ENCODE measurements around the gene MRGPRE. TPM values are rescaled to one million over a fixed set of nuclear protein-coding genes. Genes with fewer than 3 reads are reported as not detected.

Gene MRGPRE
- total RNA-seq, 1 experiment from 2014 or later: not detected

DNA sequence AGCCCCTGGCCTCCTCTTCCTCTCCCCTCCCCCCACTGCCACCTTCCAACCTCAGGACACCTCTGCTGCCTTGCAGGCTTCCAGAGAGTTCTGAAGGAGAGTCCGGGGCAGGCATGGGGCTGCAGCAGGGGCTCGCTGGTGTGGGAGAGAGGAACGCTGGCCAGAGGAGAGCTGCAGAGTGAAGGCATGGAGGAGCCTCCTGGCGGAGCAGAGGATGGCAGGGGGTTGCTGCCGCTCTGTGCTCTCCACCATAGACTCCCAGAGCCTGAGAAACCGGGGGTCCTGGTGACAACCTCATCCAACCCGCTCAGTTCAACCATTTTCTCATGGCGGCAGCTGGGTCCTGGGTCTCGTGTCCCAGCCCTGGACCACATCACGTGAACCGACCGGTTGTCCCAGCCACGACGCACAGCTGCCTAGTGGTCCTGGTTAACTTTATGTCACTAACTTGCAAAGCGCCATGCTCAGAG lies 31.1 kb downstream of the MRGPRE start:
- ATAC-seq: no peak
- no peak overlapping the region for H3K27ac ChIP-seq (ENCODE audit: low read length)
- H2AFZ ChIP-seq (ENCODE audit: low read length): no peak overlapping the region
- H3F3A ChIP-seq (ENCODE audit: low read length, unreplicated experiment): no peaks in the 10 kb centered on the region
- H3K9me3 ChIP-seq (ENCODE audit: low read length): no peaks in the 10 kb centered on the region
- no TSS peak for BruUV-seq (replicated peaks)
- TF ChIP-seq EZH2phosphoT487 (IDR thresholded peaks at IDR 0.05; ENCODE audit: borderline replicate concordance, low read length): no peak
- no peak overlapping the region for H3K4me2 ChIP-seq (ENCODE audit: low read length)
- H3K79me2 ChIP-seq (ENCODE audit: low read length): no peaks in the 10 kb centered on the region
- ChIA-PET POLR2A (ENCODE audit: unreplicated experiment) (no interaction called here), CTCF (no interaction called here)
- H3K9ac ChIP-seq (ENCODE audit: low read length): no peak overlapping the region
- H3K4me1 ChIP-seq (ENCODE audit: insufficient read depth, low read length): no peaks in the 10 kb centered on the region
- no peak for DNase-seq
- no peak overlapping the region for H3K4me3 ChIP-seq (ENCODE audit: low read length)
- H3K9me2 ChIP-seq (replicated peaks; ENCODE audit: low read length): no peaks in the 10 kb centered on the region
- H3K36me3 ChIP-seq (ENCODE audit: low read depth, low read length): no peaks in the 10 kb centered on the region
- peaks cover 33% of the 10 kb centered on the region for H3K27me3 ChIP-seq (ENCODE audit: low read length)
- H4K20me1 ChIP-seq (ENCODE audit: low read length): no peaks in the 10 kb centered on the region
- intact Hi-C loops (cut with micrococcal nuclease): no loop called here

DNA sequence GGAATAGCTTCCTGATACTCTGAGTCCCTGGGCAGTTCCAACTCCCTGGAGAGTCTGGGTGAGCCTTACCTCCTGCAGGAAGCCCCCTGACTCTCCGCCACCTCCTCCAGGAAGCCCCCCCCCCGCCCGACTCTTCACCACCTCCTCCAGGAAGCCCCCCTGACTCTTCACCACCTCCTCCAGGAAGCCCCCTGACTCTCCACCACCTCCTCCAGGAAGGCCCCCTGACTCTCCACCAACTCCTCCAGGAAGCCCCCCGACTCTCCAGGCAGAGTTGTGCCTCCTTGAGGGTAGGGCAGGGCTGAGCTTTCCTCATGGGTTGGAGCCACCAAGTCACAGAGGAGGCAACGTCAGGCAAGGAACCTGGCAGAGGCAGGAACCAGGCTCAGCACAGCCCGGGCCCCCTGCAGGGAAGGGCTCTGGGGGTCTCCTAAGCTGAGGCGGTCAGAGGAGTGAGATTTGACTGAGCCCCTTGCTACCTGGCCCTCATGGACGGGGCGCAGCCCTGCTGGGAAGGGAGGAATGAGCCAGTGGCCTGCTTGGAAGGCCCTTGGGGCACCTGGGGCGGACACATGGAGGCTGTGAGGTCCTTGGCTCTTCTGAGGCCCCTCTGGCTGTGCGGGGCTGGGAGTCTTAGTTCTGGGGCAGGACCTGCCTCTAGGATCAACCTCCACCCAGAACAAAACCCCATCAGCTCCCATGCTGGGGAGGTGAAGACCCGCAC lies 31.7 kb downstream of the MRGPRE start:
- Histone ChIP-seq H4K20me1 (ENCODE audit: low read length) (no peaks in the 10 kb centered on the region), H3K4me1 (ENCODE audit: insufficient read depth, low read length) (no peaks in the 10 kb centered on the region), H3K36me3 (ENCODE audit: low read depth, low read length) (no peaks in the 10 kb centered on the region), H2AFZ (ENCODE audit: low read length) (no peak overlapping the region), H3K4me2 (ENCODE audit: low read length) (no peak overlapping the region), H3F3A (ENCODE audit: low read length, unreplicated experiment) (no peaks in the 10 kb centered on the region), H3K9me2 (replicated peaks; ENCODE audit: low read length) (no peaks in the 10 kb centered on the region), H3K27me3 (ENCODE audit: low read length) (peaks cover 33% of the 10 kb centered on the region), H3K9ac (ENCODE audit: low read length) (no peak overlapping the region), H3K27ac (ENCODE audit: low read length) (no peak overlapping the region), H3K9me3 (ENCODE audit: low read length) (no peaks in the 10 kb centered on the region), H3K79me2 (ENCODE audit: low read length) (no peaks in the 10 kb centered on the region), H3K4me3 (ENCODE audit: low read length) (no peak overlapping the region)
- no TSS peak for BruUV-seq (replicated peaks)
- TF ChIP-seq EZH2phosphoT487 (IDR thresholded peaks at IDR 0.05; ENCODE audit: borderline replicate concordance, low read length): no peak
- TF ChIP-seq, protein P1, sequence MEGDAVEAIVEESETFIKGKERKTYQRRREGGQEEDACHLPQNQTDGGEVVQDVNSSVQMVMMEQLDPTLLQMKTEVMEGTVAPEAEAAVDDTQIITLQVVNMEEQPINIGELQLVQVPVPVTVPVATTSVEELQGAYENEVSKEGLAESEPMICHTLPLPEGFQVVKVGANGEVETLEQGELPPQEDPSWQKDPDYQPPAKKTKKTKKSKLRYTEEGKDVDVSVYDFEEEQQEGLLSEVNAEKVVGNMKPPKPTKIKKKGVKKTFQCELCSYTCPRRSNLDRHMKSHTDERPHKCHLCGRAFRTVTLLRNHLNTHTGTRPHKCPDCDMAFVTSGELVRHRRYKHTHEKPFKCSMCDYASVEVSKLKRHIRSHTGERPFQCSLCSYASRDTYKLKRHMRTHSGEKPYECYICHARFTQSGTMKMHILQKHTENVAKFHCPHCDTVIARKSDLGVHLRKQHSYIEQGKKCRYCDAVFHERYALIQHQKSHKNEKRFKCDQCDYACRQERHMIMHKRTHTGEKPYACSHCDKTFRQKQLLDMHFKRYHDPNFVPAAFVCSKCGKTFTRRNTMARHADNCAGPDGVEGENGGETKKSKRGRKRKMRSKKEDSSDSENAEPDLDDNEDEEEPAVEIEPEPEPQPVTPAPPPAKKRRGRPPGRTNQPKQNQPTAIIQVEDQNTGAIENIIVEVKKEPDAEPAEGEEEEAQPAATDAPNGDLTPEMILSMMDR (conservative IDR thresholded peaks at IDR 0.05; ENCODE audit: low read depth, low read length): no peak
- TF ChIP-seq EZH2 (IDR thresholded peaks at IDR 0.05; ENCODE audit: low read length, unreplicated experiment): no peak
- ChIA-PET CTCF (no interaction called here), POLR2A (ENCODE audit: unreplicated experiment) (no interaction called here)
- DNase-seq (no peak), ATAC-seq (no peak)
- intact Hi-C loops (cut with micrococcal nuclease): no loop called here

DNA sequence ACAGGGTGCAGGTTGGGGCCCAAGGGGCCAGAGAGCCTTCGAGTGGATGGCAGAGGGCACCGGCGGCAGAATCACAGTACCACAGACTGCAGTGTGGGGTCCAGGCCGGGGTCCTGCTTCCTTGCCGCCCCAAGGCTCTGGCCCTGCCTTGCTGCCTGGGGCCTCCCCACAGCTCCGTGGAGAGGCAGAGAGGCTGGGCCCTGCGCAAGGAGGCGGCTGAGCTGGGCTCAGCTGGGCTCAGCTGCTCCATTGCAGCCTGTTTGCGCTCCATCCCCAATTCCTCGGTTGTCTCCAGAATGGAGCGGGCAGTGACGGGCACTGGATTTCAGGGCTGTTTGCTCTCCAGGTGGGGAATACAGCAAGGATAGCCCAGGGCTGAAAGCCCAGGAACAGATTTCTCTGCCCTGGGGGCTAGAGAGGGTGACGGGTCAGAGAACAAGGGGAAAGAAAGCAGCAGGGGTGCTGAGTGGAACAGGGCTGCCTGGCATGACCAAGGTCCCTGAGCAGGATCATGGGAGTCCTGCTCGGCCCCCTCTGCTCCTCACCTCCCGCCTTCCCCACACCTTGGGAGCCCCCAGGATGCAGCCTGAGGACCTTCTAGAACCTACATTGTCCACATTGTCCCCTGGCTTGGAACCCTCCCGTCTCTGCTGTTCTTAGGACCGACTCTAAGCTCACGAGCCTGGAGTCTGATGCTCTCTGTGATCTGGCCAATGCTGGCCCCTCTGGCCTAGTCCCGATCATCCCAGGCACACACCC lies 32.5 kb downstream of the MRGPRE start:
- no peak for DNase-seq
- H3K9me2 ChIP-seq (replicated peaks; ENCODE audit: low read length): no peaks in the 10 kb centered on the region
- TF ChIP-seq EZH2phosphoT487 (IDR thresholded peaks at IDR 0.05; ENCODE audit: borderline replicate concordance, low read length) (no peak), EZH2 (IDR thresholded peaks at IDR 0.05; ENCODE audit: low read length, unreplicated experiment) (no peak)
- TF ChIP-seq, protein P1 (conservative IDR thresholded peaks at IDR 0.05; ENCODE audit: low read depth, low read length): no peak
- no peaks in the 10 kb centered on the region for H3K36me3 ChIP-seq (ENCODE audit: low read depth, low read length)
- H3K9me3 ChIP-seq (ENCODE audit: low read length): no peaks in the 10 kb centered on the region
- BruUV-seq (replicated peaks): no TSS peak
- H3K9ac ChIP-seq (ENCODE audit: low read length): no peak overlapping the region
- H3K4me3 ChIP-seq (ENCODE audit: low read length): no peak overlapping the region
- H4K20me1 ChIP-seq (ENCODE audit: low read length): no peaks in the 10 kb centered on the region
- intact Hi-C loops (cut with micrococcal nuclease): no loop called here
- CTCF ChIA-PET: no interaction called here
- H3K4me2 ChIP-seq (ENCODE audit: low read length): no peak overlapping the region
- POLR2A ChIA-PET (ENCODE audit: unreplicated experiment): no interaction called here
- no peak overlapping the region for H2AFZ ChIP-seq (ENCODE audit: low read length)
- H3F3A ChIP-seq (ENCODE audit: low read length, unreplicated experiment): no peaks in the 10 kb centered on the region
- H3K27ac ChIP-seq (ENCODE audit: low read length): no peak overlapping the region
- peaks cover 32% of the 10 kb centered on the region for H3K27me3 ChIP-seq (ENCODE audit: low read length)
- no peaks in the 10 kb centered on the region for H3K79me2 ChIP-seq (ENCODE audit: low read length)
- no peaks in the 10 kb centered on the region for H3K4me1 ChIP-seq (ENCODE audit: insufficient read depth, low read length)
- no peak for ATAC-seq
